Stimulated activated CD8-positive, alpha-beta memory T cell treated with anti-CD3 and anti-CD28 coated beads, Interleukin-7, amount 100 ng/mL, for 1 hour (primary cell): Measurements from ENCODE around the gene SLC27A4.
"Not testable (repeated sequence)": the region's sequence is repeated elsewhere in the genome, so short reads cannot be mapped to it uniquely, and the experiment has no call there.

ENCODE experiments used
- DNase-seq, 2 donors: peaks; one replicate each; pipeline ENCODE4 v3.0.0-alpha.2; 2020; ENCODE audit warnings: low read depth in 2 of 2

SLC27A4 gene

DNA sequence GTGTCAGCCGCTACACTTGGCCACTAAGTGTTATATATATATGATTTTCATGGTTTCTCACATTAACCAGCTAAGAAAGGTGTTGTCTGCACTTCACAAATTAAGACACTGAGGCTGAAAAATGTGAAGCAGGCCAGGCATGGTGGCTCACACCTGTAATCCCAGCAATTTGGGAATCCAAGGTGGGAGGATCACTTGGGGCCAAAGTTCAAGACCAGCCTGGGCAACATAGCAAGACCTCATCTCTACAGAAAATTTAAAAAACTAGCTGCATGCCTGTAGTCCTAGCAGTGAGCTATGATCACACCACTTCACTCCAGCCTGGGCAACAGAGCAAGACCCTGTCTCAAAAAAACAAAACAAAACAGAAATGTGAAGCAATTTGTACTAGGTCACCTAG is 15.9 kb upstream of the SLC27A4 start:
- DNase-seq: no peak

- DNase-seq: no peak
These were observed 14.7 kb upstream of the SLC27A4 start for GRCh38 chr9:128325629-128326028.

GRCh38 chr9:128333451-128333869 is 6.9 kb upstream of the SLC27A4 start:
- no peak for DNase-seq

DNA sequence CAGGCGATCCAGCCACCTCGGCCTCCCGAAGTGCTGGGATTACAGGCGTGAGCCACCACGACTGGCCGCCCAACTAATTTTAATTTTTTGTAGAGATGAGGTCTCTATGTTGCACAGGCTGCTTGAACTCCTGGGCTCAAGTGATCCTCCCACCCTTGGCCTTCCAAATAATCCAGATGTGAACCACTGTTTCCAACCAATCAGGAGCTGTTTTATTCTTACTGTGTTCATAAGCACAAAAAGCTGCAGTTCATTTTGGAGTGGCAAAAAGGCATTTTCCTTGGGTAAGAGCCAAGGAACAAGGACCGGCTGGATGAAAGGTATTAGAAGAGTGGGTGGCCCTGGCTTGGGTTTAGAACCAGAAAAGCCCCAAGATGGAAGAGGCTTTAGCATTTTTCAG is 5.2 kb upstream of the SLC27A4 start:
- no peak for DNase-seq

GRCh38 chr9:128335914-128336313 is 4.4 kb upstream of the SLC27A4 start:
- no peak for DNase-seq

DNA sequence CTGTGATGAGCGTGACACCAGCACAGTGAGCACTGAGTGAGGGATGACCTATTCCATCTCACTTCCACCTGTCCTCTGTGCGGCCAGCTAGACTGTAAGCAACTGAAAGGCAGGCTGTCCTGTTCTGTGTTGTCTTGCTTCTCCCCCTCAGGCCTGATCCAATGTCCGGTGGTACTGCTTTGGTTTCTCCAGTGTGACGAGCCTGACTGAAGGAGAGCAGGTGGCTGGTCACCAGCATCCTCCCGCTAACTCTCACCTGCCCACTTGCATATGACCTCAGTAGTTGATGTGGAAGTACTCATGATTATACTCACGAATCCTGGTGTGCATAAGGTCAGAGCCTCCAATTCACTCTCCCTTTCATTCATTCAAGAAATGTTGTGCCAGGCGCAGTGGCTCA is 2.4 kb upstream of the SLC27A4 start:
- no peak for DNase-seq

GRCh38 chr9:128338852-128339614 is 1.3 kb upstream of the SLC27A4 start:
- DNase-seq: not testable (repeated sequence)

- no peak for DNase-seq
These were observed 536 bp downstream of the SLC27A4 start for GRCh38 chr9:128340691-128341434.

- DNase-seq: peak; percentile 27 to 35
These were observed 1.1 kb downstream of the SLC27A4 start for GRCh38 chr9:128341435-128341849.

DNA sequence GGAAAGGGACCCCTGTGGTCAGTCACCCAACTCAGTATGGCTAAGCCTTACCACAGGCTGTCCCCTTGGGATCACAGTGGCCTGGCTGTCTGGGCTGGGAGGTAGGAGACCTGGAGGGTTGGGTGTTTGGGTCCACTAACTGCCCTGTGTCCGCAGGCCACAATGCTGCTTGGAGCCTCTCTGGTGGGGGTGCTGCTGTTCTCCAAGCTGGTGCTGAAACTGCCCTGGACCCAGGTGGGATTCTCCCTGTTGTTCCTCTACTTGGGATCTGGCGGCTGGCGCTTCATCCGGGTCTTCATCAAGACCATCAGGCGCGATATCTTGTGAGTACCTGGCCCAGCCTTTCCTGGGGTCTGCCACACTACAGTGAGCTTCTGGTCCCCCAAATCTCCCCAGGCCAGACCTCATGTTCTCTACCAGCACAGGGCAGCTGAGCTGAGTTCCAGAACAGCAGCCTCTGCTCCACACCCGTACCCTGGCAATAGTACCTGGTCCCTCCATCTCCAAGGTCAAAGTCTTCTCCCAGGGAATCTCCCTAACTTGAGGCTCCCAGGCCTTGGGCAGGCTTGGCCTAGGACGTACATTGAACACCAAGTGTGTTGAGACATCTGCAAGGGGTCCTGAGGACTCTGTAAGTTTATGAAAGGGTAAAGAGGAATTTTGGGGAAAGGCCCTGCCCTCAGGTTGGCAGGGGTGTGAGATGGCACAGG is 2.8 kb downstream of the SLC27A4 start:
- no peak for DNase-seq

- DNase-seq: no peak
These were observed 3.5 kb downstream of the SLC27A4 start for GRCh38 chr9:128343855-128344254.

GRCh38 chr9:128344931-128345605 is 4.7 kb downstream of the SLC27A4 start:
- no peak for DNase-seq

- no peak for DNase-seq
These were observed 8.8 kb downstream of the SLC27A4 start for GRCh38 chr9:128349125-128349524.

DNA sequence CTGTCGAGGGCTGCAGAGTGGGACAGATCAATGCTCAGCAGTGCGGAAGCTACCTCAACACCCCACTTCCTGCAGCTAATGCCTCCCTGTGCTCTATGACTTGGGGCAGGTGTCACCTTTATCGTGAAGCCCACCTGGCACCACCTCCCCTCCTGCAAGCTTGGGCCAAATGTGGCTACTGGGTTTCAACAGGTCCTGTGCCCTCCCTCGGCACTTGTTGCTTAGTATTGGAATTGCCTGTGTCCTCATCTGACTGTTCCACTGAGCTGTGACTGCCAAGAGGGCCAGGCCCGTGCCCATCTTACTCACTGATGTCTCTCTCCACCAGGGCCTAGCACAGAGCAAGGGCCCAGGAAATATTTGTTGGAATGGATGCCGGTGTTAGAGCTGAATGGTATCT is 9.4 kb downstream of the SLC27A4 start:
- no peak for DNase-seq

GRCh38 chr9:128355451-128355850 is 15.1 kb downstream of the SLC27A4 start:
- DNase-seq: no peak

DNA sequence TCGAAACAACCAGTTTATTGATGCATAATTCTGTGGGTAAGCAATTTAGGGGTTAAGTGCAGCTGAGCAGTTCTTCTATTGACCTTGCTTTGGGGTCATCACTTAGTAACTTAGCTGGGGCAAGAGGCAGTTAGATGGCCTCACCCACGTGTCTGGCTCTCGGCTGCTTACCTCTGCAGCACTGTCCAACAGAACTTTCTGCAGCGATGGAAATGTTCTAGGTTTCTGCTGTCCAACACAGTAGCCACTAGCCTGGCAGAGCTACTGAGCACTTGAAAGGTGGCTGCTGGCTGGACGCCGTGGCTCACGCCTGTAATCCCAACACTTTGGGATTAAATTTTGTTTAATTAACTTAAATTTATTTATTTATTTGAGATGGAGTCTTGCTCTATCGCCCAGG is 17.8 kb downstream of the SLC27A4 start:
- no peak for DNase-seq

- DNase-seq: no peak
These were observed 18.5 kb downstream of the SLC27A4 start for GRCh38 chr9:128358861-128359260.

GRCh38 chr9:128360826-128361225 is 20.5 kb downstream of the SLC27A4 start:
- no peak for DNase-seq

- DNase-seq: no peak
These were observed 21.1 kb downstream of the SLC27A4 start for GRCh38 chr9:128361296-128361985.

- peak; percentile 18 to 41 for DNase-seq
These were observed 21.8 kb downstream of the SLC27A4 start for GRCh38 chr9:128361986-128362646.

DNA sequence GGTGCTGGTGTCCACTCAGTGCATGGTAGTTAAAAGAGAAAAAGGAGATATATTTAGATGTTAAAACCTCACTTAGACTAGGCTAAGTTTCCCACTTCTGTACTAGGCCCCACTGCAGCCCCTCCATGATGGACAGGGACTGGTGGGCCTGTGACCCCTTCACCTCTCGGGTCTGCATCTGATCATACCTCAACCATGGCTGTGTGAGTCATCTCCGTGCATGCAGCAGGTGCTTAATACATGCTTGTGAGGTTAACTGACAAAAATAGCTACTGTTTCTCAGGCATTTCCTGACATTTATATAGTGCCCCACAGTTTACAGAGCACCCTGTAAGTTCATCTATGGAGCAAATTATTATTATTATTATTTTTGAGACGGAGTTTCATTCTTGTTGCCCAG is 22.4 kb downstream of the SLC27A4 start:
- DNase-seq: no peak
